Naive thymus-derived CD4-positive, alpha-beta T cell (primary cell): ENCODE data around the gene OTOF. TPM values are rescaled to one million over a fixed set of nuclear protein-coding genes. Genes with fewer than 3 reads are reported as not detected.
A peak's percentile ranks its signal among the peaks of the same experiment; 100 is the strongest.

Experiments used
- ATAC-seq: fragments of 150-1000 bp; cut with Tn5 transposase; 2 replicates; pipeline ENCODE4 v1.10.0; 2021; ENCODE audit warnings: mild to moderate bottlenecking, moderate library complexity
- CTCF ChIA-PET: fragments of 350-600 bp; sonication (Branson Sonifier 250); formaldehyde crosslinking; loops from one replicate; lab custom pipeline; 2021; ENCODE audit warnings: antibody characterized with exemption; lab: Charles Lee
- POLR2A ChIA-PET: fragments of 350-600 bp; sonication (Branson Sonifier 250); formaldehyde crosslinking; loops from one replicate; lab custom pipeline; 2021; ENCODE audit warnings: antibody characterized with exemption, inconsistent platforms; lab: Charles Lee
- DNase-seq, 9 donors: peaks; one replicate each; pipeline versions ENCODE4 v3.0.0 to v3.0.0-alpha.2; 2020 to 2022; ENCODE audit warnings: mixed read lengths in 1 of 9
- H3K27ac ChIP-seq: one replicate; pipeline ENCODE4 v1.7.0; 2013; ENCODE audit warnings: mild to moderate bottlenecking, low read depth, low read length, moderate library complexity
- H3K27me3 ChIP-seq, 2 donors: one replicate each; pipeline ENCODE4 v1.7.0; 2013; ENCODE audit warnings: low read length in 2 of 2, mild to moderate bottlenecking in 2 of 2, moderate library complexity in 2 of 2; ENCODE audit not compliant: control insufficient read depth in 2 of 2, insufficient read depth in 2 of 2
- H3K36me3 ChIP-seq, 3 experiments: 1 replicate in 2 of 3; 2 replicates in 1 of 3; pipeline ENCODE4 v1.7.0; 2013; ENCODE audit warnings: low read length in 3 of 3, mild to moderate bottlenecking in 3 of 3, moderate library complexity in 1 of 3; ENCODE audit not compliant: insufficient read depth in 3 of 3, control insufficient read depth in 2 of 3
- H3K4me1 ChIP-seq, 2 donors: one replicate each; pipeline ENCODE4 v1.7.0; 2013; ENCODE audit warnings: low read length in 2 of 2, mild to moderate bottlenecking in 2 of 2, moderate library complexity in 1 of 2; ENCODE audit not compliant: control insufficient read depth in 2 of 2, insufficient read depth in 2 of 2
- H3K4me3 ChIP-seq: 2 replicates; pipeline ENCODE4 v1.7.0; 2013; ENCODE audit warnings: mild to moderate bottlenecking, low read length
- H3K9me3 ChIP-seq, 3 experiments: 1 replicate in 2 of 3; 2 replicates in 1 of 3; pipeline ENCODE4 v1.7.0; 2013; ENCODE audit warnings: low read length in 3 of 3; ENCODE audit not compliant: control insufficient read depth in 2 of 3
- H3K27ac Mint-ChIP-seq, 9 donors: one replicate each; pipeline ENCODE4 v1.8.0; 2020 to 2022; ENCODE audit warnings: mixed read lengths in 9 of 9, mild to moderate bottlenecking in 8 of 9, moderate library complexity in 5 of 9, inconsistent platforms in 2 of 9
- H3K27me3 Mint-ChIP-seq, 5 donors: one replicate each; pipeline ENCODE4 v1.8.0; 2021 to 2022; ENCODE audit warnings: mixed read lengths in 5 of 5, mild to moderate bottlenecking in 1 of 5
- H3K36me3 Mint-ChIP-seq, 5 donors: one replicate each; pipeline ENCODE4 v1.8.0; 2020 to 2022; ENCODE audit warnings: mixed read lengths in 5 of 5, mild to moderate bottlenecking in 3 of 5, inconsistent platforms in 1 of 5
- H3K4me1 Mint-ChIP-seq, 7 donors: one replicate each; pipeline ENCODE4 v1.8.0; 2020 to 2022; ENCODE audit warnings: mixed read lengths in 7 of 7, mild to moderate bottlenecking in 3 of 7, inconsistent platforms in 1 of 7
- H3K4me3 Mint-ChIP-seq, 10 donors: one replicate each; pipeline ENCODE4 v1.8.0; 2020 to 2022; ENCODE audit warnings: mild to moderate bottlenecking in 10 of 10, mixed read lengths in 10 of 10, moderate library complexity in 6 of 10, inconsistent platforms in 2 of 10
- H3K9me3 Mint-ChIP-seq, 11 donors: one replicate each; pipeline ENCODE4 v1.8.0; 2020 to 2022; ENCODE audit warnings: mixed read lengths in 11 of 11, mild to moderate bottlenecking in 4 of 11, inconsistent platforms in 1 of 11, moderate library complexity in 1 of 11
- intact Hi-C, 2 donors: fragments of 100-400 bp; cut with micrococcal nuclease; formaldehyde crosslinking; loops; one replicate each; pipeline ENCODE4 v1.15.1; 2023
- polyA plus RNA-seq, 2 donors: library from polyadenylated mRNA; unstranded; fragments of 300-500 nt; fragmentation: Illumina TruSeq; gene quantifications; one replicate each; pipeline ENCODE4 v1.2.3, GENCODE V29; 2021
- total RNA-seq, 6 experiments: library from RNA in 5 of 6; stranded (reverse) in 5 of 6; gene quantifications; 1 replicate in 5 of 6; 2 replicates in 1 of 6; pipeline ENCODE4 v1.2.3 and lab custom pipeline; 2021 to 2026

OTOF gene
- total and polyA plus RNA-seq, 7 experiments from 2014 or later: 0.16 to 14.8 (median 0.49) TPM; not detected in 2

- Mint-ChIP-seq H3K27me3 (peaks cover 10 to 18% (median 14%) of the 10 kb centered on the region in 5 donors), H3K36me3 (peaks cover 0 to 4% (median 0%) of the 10 kb centered on the region in 5 donors), H3K9me3 (peaks cover 0 to 3% (median 0%) of the 10 kb centered on the region in 11 donors), H3K4me3 (peak overlapping the region in 1 of 10 donors; percentile 14), H3K4me1 (peaks cover 0 to 15% (median 7%) of the 10 kb centered on the region in 7 donors), H3K27ac (no peak overlapping the region)
- no peaks in the 10 kb centered on the region for H3K27me3 ChIP-seq
- H3K4me1 ChIP-seq: no peaks in the 10 kb centered on the region
- intact Hi-C loops: no loop called here
- ATAC-seq (no peak), DNase-seq (no peak)
- CTCF ChIA-PET: no interaction called here
- no peaks in the 10 kb centered on the region for H3K9me3 ChIP-seq
- POLR2A ChIA-PET: no interaction called here
- no peak overlapping the region for H3K27ac ChIP-seq
- no peak overlapping the region for H3K4me3 ChIP-seq
- H3K36me3 ChIP-seq: no peaks in the 10 kb centered on the region
Measured at GRCh38 chr2:26410764-26411243, 67.1 kb downstream of the OTOF start.

- ATAC-seq (no peak), DNase-seq (no peak)
- H3K36me3 Mint-ChIP-seq: peaks cover 0 to 4% (median 0%) of the 10 kb centered on the region in 5 donors
- Histone ChIP-seq H3K9me3 (no peaks in the 10 kb centered on the region), H3K4me3 (no peak overlapping the region), H3K27me3 (no peaks in the 10 kb centered on the region), H3K4me1 (no peaks in the 10 kb centered on the region), H3K36me3 (no peaks in the 10 kb centered on the region), H3K27ac (no peak overlapping the region)
- intact Hi-C loops: no loop called here
- H3K27ac Mint-ChIP-seq: no peak overlapping the region
- H3K9me3 Mint-ChIP-seq: peaks cover 0 to 3% (median 0%) of the 10 kb centered on the region in 11 donors
- H3K4me3 Mint-ChIP-seq: no peak overlapping the region
- H3K27me3 Mint-ChIP-seq: peaks cover 10 to 22% (median 14%) of the 10 kb centered on the region in 5 donors
- ChIA-PET POLR2A (no interaction called here), CTCF (no interaction called here)
- H3K4me1 Mint-ChIP-seq: peaks cover 0 to 15% (median 7%) of the 10 kb centered on the region in 7 donors
Measured at GRCh38 chr2:26409785-26410184, 68.1 kb downstream of the OTOF start.

- peaks cover 0 to 15% (median 7%) of the 10 kb centered on the region in 7 donors for H3K4me1 Mint-ChIP-seq
- no peak overlapping the region for H3K4me3 Mint-ChIP-seq
- Histone ChIP-seq H3K36me3 (no peaks in the 10 kb centered on the region), H3K4me1 (no peaks in the 10 kb centered on the region), H3K4me3 (no peak overlapping the region), H3K27me3 (no peaks in the 10 kb centered on the region), H3K27ac (no peak overlapping the region), H3K9me3 (no peaks in the 10 kb centered on the region)
- H3K27ac Mint-ChIP-seq: no peak overlapping the region
- H3K36me3 Mint-ChIP-seq: peaks cover 0 to 4% (median 0%) of the 10 kb centered on the region in 5 donors
- intact Hi-C loops: no loop called here
- no peak for ATAC-seq
- peaks cover 10 to 23% (median 18%) of the 10 kb centered on the region in 5 donors for H3K27me3 Mint-ChIP-seq
- ChIA-PET POLR2A (no interaction called here), CTCF (no interaction called here)
- peaks cover 0 to 3% (median 0%) of the 10 kb centered on the region in 11 donors for H3K9me3 Mint-ChIP-seq
- DNase-seq: no peak
Measured at GRCh38 chr2:26407526-26407925, 70.4 kb downstream of the OTOF start.

Other genes with a start within 250 kb of the OTOF start
- 100 to 1,000 TPM in 3 of 5 experiments, 10 to 100 TPM in 2; 83.8 to 111 (median 102) TPM for gene HADHA, start 233.5 kb downstream of the OTOF start, total RNA-seq
- gene HADHA, start 233.5 kb downstream of the OTOF start, polyA plus RNA-seq: 100 to 1,000 TPM; 116 to 150 TPM
- 10 to 100 TPM; 38.1 to 77.5 (median 64.2) TPM for gene HADHB, start 233.2 kb downstream of the OTOF start, total RNA-seq
- gene HADHB, start 233.2 kb downstream of the OTOF start, polyA plus RNA-seq: 100 to 1,000 TPM in 1 of 2 donors, 10 to 100 TPM in 1; 86.3 to 112 TPM
- 10 to 100 TPM; 19.0 to 33.6 (median 22.4) TPM for gene SELENOI, start 132.0 kb downstream of the OTOF start, total RNA-seq
- 1 to 10 TPM; 3.4 to 5.6 TPM for gene SELENOI, start 132.0 kb downstream of the OTOF start, polyA plus RNA-seq
- 1 to 10 TPM; 1.2 to 5.0 (median 2.6) TPM for gene ADGRF3, start 131.3 kb downstream of the OTOF start, total RNA-seq
- gene ADGRF3, start 131.3 kb downstream of the OTOF start, polyA plus RNA-seq: under 1 TPM; 0.09 to 0.47 TPM
- gene DRC1, start 76.2 kb downstream of the OTOF start, total RNA-seq: under 1 TPM in 1 of 5 experiments, not detected in 4; 0.29 TPM
- gene DRC1, start 76.2 kb downstream of the OTOF start, polyA plus RNA-seq: not detected
- gene CIB4, start 163.2 kb upstream of the OTOF start, total RNA-seq: not detected
- not detected for gene CIB4, start 163.2 kb upstream of the OTOF start, polyA plus RNA-seq
- gene KCNK3, start 214.6 kb upstream of the OTOF start, total RNA-seq: not detected
- gene KCNK3, start 214.6 kb upstream of the OTOF start, polyA plus RNA-seq: not detected